Measurements from ENCODE around the gene DDI1. TPM values are rescaled to one million over a fixed set of nuclear protein-coding genes. Genes with fewer than 3 reads are reported as not detected.

Gene DDI1
- total and polyA plus RNA-seq, 8 donors = not detected

DNA sequence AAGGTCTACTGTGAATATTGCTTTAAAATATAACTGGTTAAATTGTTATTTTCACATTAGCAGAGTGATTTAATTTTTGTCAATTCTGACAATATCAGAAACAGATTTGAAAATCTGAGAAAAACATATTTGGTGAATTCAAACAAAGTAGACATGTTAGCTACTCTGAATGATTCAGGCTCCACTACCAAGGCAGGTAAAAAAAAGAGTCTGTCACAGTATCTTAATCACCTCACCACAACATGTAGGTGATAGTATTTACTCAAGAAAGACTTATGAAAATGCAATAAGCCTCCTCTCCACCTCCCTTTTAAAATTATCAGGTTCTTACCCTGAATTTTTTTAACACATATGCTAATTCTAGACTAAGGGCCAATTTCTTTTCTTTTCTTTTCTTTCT lies 42.6 kb downstream of the DDI1 start:
- intact Hi-C loops (cut with DNase I; ENCODE audit: low total_unique reads) = no loop called here
- H3K4me3 ChIP-seq = no peak overlapping the region
- no peaks in the 10 kb centered on the region for H3K9me3 ChIP-seq
- DNase-seq = no peak
- TF ChIP-seq, protein P1, sequence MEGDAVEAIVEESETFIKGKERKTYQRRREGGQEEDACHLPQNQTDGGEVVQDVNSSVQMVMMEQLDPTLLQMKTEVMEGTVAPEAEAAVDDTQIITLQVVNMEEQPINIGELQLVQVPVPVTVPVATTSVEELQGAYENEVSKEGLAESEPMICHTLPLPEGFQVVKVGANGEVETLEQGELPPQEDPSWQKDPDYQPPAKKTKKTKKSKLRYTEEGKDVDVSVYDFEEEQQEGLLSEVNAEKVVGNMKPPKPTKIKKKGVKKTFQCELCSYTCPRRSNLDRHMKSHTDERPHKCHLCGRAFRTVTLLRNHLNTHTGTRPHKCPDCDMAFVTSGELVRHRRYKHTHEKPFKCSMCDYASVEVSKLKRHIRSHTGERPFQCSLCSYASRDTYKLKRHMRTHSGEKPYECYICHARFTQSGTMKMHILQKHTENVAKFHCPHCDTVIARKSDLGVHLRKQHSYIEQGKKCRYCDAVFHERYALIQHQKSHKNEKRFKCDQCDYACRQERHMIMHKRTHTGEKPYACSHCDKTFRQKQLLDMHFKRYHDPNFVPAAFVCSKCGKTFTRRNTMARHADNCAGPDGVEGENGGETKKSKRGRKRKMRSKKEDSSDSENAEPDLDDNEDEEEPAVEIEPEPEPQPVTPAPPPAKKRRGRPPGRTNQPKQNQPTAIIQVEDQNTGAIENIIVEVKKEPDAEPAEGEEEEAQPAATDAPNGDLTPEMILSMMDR (IDR thresholded peaks at IDR 0.05) = no peak
- TF ChIP-seq POLR2AphosphoS5 (IDR thresholded peaks at IDR 0.05) (no peak), EP300 (IDR thresholded peaks at IDR 0.05) (no peak), POLR2A (IDR thresholded peaks at IDR 0.05) (no peak)
- H3K36me3 ChIP-seq = no peaks in the 10 kb centered on the region
- no peaks in the 10 kb centered on the region for H3K27me3 ChIP-seq
- H3K4me1 ChIP-seq = peaks cover 0 to 6% (median under 1%) of the 10 kb centered on the region in 4 donors
- H3K27ac ChIP-seq = no peak overlapping the region

DNA sequence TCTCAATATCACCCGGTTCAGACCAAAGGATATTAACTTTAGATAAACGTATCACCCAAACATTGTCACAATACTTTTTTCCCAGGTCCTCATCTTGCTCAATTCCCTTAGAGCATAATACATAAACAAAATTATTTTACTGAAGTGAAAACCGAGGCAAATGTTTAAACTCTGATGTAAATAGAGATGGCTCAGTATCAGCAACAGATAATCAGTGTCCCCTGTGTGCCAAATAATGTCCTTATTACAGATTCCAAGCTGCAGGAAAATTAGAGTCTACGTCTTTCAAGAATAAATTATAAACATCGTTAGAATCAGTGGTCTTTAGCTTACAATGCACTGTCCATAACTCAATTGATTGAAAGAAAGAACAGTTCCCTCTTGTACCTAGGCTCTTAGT lies 50.2 kb downstream of the DDI1 start:
- Histone ChIP-seq H3K4me3 (no peak overlapping the region), H3K27ac (no peak overlapping the region), H3K36me3 (no peaks in the 10 kb centered on the region), H3K27me3 (no peaks in the 10 kb centered on the region), H3K9me3 (no peaks in the 10 kb centered on the region), H3K4me1 (peaks cover 0 to 13% (median 5%) of the 10 kb centered on the region in 4 donors)
- WGBS, 5 donors = 34 to 51% (median 47%) methylated on average over 5 of the region's 5 CpGs
- no peak for DNase-seq
- TF ChIP-seq POLR2A (IDR thresholded peaks at IDR 0.05) (no peak), EP300 (IDR thresholded peaks at IDR 0.05) (no peak)
- TF ChIP-seq, protein P1 (IDR thresholded peaks at IDR 0.05) = no peak
- intact Hi-C loops (cut with DNase I; ENCODE audit: low total_unique reads) = no loop called here

Other genes starting within 250 kb of the DDI1 start
- gene PDGFD, start 127.5 kb downstream of the DDI1 start, total RNA-seq = 10 to 100 TPM in 3 of 5 donors, 1 to 10 TPM in 1, not detected in 1; 4.9 to 41.5 (median 23.8) TPM
- gene PDGFD, start 127.5 kb downstream of the DDI1 start, polyA plus RNA-seq = 1 to 10 TPM; 2.4 to 9.0 (median 4.5) TPM

All from stomach (tissue), 9 donors.